Colon (tissue), 2 donors: ENCODE data around the gene PRKCD.

ENCODE experiments used
- FAIRE-seq: peaks from 2 replicates; lab custom pipeline; 2012; peaks lifted over from hg19 to GRCh38; lab: Jason Lieb, UNC
- donor health status: control.
- donor health status: control.

Gene PRKCD

DNA sequence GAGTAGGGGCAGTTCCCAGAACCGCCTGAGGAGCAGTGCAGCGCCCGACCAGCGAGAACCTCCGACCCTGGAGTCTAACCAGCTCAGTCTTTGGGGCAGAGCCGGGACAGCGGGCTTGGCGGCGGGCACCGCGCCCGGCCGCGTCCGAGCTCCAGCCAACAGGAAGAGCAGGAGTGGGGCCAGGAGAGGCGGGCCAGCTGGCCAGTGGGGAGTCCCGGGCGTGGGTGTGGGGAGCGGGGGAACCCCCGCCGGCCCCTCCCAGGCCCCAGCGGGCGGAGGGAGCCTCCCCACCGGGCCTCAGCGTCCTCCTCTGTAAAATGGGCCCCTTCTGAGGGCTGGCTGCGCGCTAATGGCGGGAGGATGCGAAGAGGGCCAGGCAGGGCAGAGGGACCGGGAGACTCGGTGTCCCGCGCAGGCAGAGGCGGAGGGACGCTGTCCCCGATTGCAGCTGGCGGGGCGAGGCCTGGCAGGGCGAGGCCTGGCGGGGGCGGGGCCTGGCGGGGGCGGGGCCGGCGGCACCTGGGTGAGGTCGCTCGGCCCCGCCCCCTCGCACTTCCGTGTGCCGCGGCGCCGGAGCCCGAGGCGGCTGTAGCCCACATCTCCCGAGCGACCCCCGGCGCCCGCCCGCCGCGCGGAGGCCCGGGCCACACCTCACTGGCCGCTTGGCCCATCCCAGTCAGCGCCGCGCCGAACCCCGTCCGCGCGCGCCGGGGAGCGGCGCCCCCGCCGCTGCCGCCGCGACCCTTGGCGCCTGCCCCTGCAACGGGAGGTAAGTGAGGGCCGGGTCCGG is at the start of gene PRKCD:
TSS of gene PRKCD (plus strand) at position 550 of the 790 bp plus-strand sequence. CDS start 17,214 bp downstream, outside the sequence.
- FAIRE-seq = no peak

GRCh38 chr3:53111822-53112221 is 49.2 kb upstream of the PRKCD start:
- no peak for FAIRE-seq

GRCh38 chr3:53113293-53114010 is 47.6 kb upstream of the PRKCD start:
- no peak for FAIRE-seq

DNA sequence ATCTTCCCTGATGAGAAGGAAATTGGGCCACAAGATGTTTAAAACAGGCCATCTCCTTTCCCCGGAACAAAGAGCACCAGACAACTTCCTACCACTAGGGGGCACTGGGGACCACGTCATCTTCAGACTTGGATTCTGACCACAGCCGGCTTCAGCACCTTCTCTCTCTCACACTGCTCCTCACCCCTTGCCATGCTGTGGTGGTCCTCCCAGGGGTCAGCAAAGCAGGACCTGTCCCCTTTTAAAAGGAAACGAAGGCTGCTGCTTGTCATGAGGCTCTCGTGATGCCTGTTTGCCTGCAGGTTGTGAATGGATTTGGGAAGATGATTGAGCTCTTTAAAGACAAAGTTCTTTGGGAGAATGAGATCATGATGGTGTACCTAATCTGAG is 47.0 kb upstream of the PRKCD start:
- FAIRE-seq = no peak

DNA sequence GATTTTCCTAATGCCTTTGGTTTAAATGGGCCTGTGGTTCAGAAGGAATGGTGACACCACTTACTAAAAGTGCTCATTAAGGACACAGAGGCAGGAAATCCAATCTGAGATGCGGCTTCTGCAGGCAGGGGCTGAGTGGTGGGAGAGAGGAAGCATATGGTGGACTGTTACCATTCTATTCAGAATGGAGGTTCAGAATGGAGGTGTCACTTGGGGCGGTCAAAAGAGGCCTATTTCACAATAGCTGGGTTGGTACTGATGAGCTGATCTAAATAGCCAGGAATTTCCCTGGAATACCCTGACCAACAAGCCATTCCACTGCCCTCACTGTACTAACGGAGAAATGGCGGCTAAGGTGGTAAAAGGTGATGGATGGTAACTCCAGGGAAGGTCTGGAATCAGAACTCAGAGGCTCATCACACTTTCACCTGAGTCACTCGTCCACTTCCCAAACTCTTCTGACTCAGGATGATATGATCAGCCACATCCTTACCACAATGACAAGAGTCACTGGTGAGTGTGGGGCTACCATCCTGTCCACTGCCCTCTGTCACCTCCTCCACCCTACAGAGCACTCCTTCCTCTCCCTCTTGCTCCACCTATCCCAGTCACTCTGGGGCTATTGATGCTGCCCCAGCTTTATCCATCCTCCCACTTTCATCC is 46.5 kb upstream of the PRKCD start:
- no peak for FAIRE-seq

GRCh38 chr3:53116956-53117355 is 44.1 kb upstream of the PRKCD start:
- FAIRE-seq = no peak

GRCh38 chr3:53120336-53120735 is 40.7 kb upstream of the PRKCD start:
- FAIRE-seq = no peak

GRCh38 chr3:53122255-53122932 is 38.6 kb upstream of the PRKCD start:
- no peak for FAIRE-seq

DNA sequence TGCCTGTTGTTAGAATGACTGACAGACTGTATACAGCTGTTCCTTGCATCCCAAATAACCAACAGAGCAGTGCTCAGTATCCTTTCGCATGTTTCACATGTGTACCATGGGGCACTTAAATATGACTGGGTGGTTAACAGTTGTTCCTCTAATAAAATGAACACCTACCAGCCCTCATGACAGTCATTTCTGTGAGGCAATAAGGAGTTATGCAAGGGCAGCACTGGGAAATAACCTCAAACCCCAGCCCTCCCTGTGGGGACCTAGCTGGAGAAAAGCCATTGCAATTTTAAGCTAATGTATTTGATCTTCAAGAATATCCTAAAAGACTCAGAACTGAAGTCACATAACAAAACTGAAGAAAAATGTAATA is 38.1 kb upstream of the PRKCD start:
- no peak for FAIRE-seq

- no peak for FAIRE-seq
These were observed 37.5 kb upstream of the PRKCD start for GRCh38 chr3:53123510-53123909.

DNA sequence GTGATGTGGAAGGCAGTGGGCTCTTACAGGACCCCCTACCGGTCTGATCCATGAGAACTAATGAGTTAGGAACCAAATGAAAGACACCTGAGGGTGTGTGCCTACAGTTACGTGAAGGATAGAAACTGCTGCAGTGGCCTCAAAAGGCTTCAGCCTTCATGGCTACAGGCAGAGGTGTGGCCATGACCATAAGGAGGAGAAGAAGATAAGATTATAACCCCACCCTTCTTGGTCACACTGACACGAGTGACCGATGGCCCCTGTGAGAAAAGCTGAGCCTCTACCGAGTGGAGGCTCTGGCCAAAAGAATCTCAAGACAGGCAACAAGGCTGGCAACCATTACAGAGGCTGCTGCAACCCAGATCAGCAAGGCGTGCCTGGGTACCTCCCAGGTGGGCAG is 37.1 kb upstream of the PRKCD start:
- no peak for FAIRE-seq

- no peak for FAIRE-seq
These were observed 34.4 kb upstream of the PRKCD start for GRCh38 chr3:53126601-53127000.

- FAIRE-seq = no peak
These were observed 31.7 kb upstream of the PRKCD start for GRCh38 chr3:53129344-53129743.

DNA sequence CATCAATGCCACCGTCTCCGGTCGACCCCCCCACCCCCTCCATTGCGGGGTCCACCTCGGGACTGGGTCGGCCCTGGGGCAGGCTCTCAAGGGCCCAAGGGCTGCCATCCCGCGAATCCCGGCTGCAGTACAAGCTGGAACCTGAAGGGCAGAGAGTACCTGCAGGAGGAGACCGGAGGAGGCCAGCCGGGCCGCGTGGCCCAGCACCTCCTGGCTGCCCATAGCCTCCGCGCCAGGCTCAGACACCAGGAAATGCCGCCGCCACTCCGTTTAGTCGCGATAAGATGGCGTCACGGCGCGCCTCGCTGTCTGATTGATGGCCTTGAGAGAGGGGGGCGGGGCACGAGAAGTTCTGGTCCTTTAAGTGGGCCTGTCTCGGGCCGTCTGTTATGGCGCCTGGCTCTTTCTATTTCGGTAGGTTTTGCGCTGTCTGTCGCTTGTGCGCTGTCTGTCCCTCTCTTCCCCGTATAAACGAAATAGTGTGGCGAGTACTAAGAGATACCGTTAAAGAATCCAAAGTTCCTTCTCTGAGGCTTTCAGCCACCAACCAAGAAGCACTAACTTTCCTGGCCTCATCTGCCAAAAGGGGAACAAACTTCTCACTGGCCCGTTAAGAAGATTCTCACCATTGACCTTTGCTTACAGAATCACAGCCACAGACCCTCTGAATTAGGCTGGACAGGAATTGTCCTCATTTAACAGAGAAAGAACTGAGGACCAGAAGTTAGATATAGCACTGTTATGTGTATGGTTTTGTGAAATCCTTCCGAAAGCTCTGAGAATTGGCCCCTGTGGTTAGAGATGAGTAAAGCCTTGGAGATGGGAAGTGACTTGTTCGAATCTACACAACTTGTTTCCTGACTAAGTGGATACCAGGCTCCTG is 30.6 kb upstream of the PRKCD start, which contains the start of gene RFT1:
TSS of gene RFT1 (minus strand) at position 257 of the 883 bp plus-strand sequence. CDS start at position 222, 35 bp downstream.
- FAIRE-seq = no peak

- no peak for FAIRE-seq
These were observed 29.9 kb upstream of the PRKCD start for GRCh38 chr3:53131096-53131495.

DNA sequence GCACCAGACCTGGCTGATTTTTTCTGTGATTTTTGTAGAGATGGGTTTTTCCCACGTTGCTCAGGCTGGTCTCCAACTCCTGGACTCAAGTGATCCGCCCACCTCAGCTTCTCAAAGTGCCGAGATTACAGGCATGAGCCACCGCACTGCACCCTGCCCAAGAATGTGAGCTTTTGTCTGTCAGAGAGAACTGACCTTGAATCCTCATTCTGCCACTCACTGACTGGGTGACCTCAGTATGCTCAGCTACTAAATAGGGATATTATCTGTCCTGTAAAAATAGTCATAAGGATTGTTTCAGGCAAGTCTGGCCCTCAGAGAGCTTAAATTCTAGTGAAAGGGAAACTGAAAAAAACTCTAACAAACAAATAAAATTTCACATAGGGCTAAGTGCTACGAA is 28.7 kb upstream of the PRKCD start:
- FAIRE-seq = no peak

DNA sequence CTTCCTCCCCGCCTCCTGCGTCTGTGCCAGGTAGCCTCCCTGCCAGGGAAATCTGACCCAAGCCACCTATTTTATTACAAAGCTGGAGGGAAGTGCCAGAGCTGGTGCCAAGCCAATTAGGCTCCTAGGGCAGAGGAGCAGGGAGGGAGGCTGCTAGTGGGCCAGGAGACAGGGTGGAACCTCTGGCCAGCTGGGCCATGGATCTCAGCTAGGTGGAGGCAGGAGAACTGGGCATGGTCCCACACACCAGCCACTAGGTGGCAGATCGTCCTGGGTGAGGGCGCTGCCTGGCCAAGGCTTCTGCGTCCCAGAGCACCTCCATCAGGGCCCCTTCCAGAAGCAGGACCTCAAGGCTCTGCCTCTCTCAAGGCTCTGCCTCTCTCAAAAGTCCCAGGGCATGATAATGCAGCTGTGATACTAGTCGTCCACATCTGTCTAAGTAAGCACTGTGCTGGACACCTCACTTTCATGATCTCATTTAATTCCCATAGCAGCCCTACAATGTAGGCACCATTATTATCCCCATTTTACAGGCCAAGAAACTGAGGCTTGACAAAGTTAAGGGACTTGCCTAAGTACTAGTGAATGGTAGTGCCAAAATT is 26.3 kb upstream of the PRKCD start:
- no peak for FAIRE-seq

GRCh38 chr3:53137221-53137620 is 23.8 kb upstream of the PRKCD start:
- FAIRE-seq = no peak

- no peak for FAIRE-seq
These were observed 23.1 kb upstream of the PRKCD start for GRCh38 chr3:53137835-53138446.
